ENCODE results near the gene MARCHF10.
A peak's percentile ranks its signal among the peaks of the same experiment; 100 is the strongest.

Gene MARCHF10

DNA sequence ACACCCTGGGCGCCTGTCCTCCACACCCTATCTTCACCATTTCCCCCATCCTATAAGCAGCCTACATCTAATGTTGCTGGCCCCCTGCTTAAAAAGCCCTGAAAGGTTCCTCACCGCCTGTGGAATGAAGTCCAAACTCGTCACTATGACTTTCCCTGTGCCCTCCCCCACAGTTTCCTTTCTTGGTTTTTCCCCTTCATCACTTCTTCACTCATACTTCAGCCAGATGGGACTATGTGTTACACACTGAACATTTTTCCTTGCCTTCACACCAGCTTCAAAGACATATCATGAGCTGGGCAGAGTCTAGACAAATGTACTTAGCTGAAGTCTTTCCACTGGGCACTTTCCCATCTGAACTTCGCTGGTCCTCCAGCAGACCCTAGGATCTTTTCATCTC is 1.5 kb upstream of the MARCHF10 start:
- Histone ChIP-seq H3K27ac (no peak overlapping the region), H3K79me2 (no peaks in the 10 kb centered on the region), H3K36me3 (ENCODE audit: control insufficient read depth, insufficient read depth, low read length) (no peaks in the 10 kb centered on the region), H3K27me3 (ENCODE audit: control insufficient read depth, insufficient read depth, low read length) (no peaks in the 10 kb centered on the region), H3K4me2 (ENCODE audit: low read length) (no peak overlapping the region), H3K9me3 (ENCODE audit: control insufficient read depth, low read length) (peaks cover 3% of the 10 kb centered on the region), H3K4me1 (peaks cover 7% of the 10 kb centered on the region), H2AFZ (no peak overlapping the region), H3K9ac (no peak overlapping the region), H3K4me3 (ENCODE audit: low read depth, low read length) (no peak overlapping the region)
- TF ChIP-seq, protein P1, sequence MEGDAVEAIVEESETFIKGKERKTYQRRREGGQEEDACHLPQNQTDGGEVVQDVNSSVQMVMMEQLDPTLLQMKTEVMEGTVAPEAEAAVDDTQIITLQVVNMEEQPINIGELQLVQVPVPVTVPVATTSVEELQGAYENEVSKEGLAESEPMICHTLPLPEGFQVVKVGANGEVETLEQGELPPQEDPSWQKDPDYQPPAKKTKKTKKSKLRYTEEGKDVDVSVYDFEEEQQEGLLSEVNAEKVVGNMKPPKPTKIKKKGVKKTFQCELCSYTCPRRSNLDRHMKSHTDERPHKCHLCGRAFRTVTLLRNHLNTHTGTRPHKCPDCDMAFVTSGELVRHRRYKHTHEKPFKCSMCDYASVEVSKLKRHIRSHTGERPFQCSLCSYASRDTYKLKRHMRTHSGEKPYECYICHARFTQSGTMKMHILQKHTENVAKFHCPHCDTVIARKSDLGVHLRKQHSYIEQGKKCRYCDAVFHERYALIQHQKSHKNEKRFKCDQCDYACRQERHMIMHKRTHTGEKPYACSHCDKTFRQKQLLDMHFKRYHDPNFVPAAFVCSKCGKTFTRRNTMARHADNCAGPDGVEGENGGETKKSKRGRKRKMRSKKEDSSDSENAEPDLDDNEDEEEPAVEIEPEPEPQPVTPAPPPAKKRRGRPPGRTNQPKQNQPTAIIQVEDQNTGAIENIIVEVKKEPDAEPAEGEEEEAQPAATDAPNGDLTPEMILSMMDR (IDR thresholded peaks at IDR 0.05), result no peak

DNA sequence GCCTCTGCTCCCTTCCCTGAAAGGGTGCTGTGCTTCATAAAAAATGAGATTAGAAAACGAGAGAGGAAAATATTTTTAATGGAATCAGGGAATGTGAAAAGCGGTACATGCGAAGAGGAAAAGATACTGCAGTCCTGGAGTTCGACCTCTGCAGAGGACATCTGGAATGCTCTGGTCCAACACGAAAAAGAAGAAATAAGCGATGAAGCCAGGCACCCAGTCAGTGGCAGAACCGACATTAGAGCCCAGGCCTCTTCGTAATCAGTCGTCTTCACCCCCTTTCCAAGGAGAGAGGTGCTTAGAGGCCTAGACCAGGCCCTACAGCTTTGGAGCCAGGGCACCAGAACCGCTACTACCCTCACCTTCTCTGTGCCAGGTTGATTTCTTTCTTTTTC is 459 bp upstream of the MARCHF10 start:
- Histone ChIP-seq H3K4me2 (ENCODE audit: low read length) (peak overlapping the region; percentile 62), H3K4me1 (peaks cover 7% of the 10 kb centered on the region), H3K27ac (peak overlapping the region; percentile 93), H3K9me3 (ENCODE audit: control insufficient read depth, low read length) (no peaks in the 10 kb centered on the region), H3K4me3 (ENCODE audit: low read depth, low read length) (peak overlapping the region; percentile 57), H3K79me2 (no peaks in the 10 kb centered on the region), H3K36me3 (ENCODE audit: control insufficient read depth, insufficient read depth, low read length) (no peaks in the 10 kb centered on the region), H3K9ac (no peak overlapping the region), H3K27me3 (ENCODE audit: control insufficient read depth, insufficient read depth, low read length) (no peaks in the 10 kb centered on the region), H2AFZ (peak overlapping the region; percentile 95)
- TF ChIP-seq, protein P1 (IDR thresholded peaks at IDR 0.05), result no peak

DNA sequence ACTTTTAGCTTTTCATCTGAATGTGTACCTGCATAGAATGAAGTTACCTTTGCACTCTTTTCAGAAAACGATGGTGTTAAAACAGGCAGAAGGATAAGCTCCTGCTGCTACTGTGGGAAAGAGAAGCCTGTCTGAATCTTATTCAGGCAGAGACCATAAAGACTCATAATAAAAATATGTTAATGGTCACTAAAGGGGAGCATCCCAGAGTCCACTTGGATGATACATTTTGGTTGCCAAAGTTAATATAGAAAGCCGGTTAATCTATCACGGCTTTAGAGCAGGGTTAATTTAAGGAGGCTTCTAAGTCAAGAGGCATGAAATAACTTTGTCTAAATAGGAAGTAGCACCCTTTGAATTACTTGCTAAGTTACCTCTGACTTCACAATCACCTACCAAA is 2.9 kb downstream of the MARCHF10 start:
- no peaks in the 10 kb centered on the region for H3K36me3 ChIP-seq (ENCODE audit: control insufficient read depth, insufficient read depth, low read length)
- H3K79me2 ChIP-seq, result no peaks in the 10 kb centered on the region
- no peak overlapping the region for H3K9ac ChIP-seq
- no peak overlapping the region for H3K27ac ChIP-seq
- no peak overlapping the region for H2AFZ ChIP-seq
- no peak overlapping the region for H3K4me2 ChIP-seq (ENCODE audit: low read length)
- peaks cover 20% of the 10 kb centered on the region for H3K4me1 ChIP-seq
- H3K27me3 ChIP-seq (ENCODE audit: control insufficient read depth, insufficient read depth, low read length), result no peaks in the 10 kb centered on the region
- TF ChIP-seq, protein P1 (IDR thresholded peaks at IDR 0.05), result no peak
- no peak overlapping the region for H3K4me3 ChIP-seq (ENCODE audit: low read depth, low read length)
- no peaks in the 10 kb centered on the region for H3K9me3 ChIP-seq (ENCODE audit: control insufficient read depth, low read length)

DNA sequence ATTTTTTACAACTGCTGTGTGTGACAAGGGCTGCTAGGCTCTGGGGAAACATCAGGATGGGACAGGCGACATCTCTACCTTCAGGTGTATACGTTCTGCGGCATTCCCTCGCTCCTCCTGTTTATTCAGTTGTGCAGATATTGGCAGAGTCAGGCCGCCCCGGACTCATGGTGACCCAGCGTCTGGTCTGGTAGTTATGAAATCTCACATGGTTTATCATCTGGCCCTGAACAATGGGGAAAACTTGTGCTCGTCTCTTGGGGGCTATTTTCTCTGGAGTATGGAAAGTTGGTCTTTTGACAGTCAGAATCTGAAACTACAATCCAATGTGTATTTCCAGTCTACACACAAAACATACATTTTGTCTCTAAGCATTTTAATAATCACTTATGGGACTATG is 3.3 kb downstream of the MARCHF10 start:
- H2AFZ ChIP-seq, result no peak overlapping the region
- H3K27ac ChIP-seq, result no peak overlapping the region
- H3K9me3 ChIP-seq (ENCODE audit: control insufficient read depth, low read length), result no peaks in the 10 kb centered on the region
- TF ChIP-seq, protein P1 (IDR thresholded peaks at IDR 0.05), result no peak
- no peaks in the 10 kb centered on the region for H3K36me3 ChIP-seq (ENCODE audit: control insufficient read depth, insufficient read depth, low read length)
- H3K79me2 ChIP-seq, result no peaks in the 10 kb centered on the region
- no peak overlapping the region for H3K9ac ChIP-seq
- H3K27me3 ChIP-seq (ENCODE audit: control insufficient read depth, insufficient read depth, low read length), result no peaks in the 10 kb centered on the region
- H3K4me3 ChIP-seq (ENCODE audit: low read depth, low read length), result no peak overlapping the region
- peaks cover 20% of the 10 kb centered on the region for H3K4me1 ChIP-seq
- no peak overlapping the region for H3K4me2 ChIP-seq (ENCODE audit: low read length)

DNA sequence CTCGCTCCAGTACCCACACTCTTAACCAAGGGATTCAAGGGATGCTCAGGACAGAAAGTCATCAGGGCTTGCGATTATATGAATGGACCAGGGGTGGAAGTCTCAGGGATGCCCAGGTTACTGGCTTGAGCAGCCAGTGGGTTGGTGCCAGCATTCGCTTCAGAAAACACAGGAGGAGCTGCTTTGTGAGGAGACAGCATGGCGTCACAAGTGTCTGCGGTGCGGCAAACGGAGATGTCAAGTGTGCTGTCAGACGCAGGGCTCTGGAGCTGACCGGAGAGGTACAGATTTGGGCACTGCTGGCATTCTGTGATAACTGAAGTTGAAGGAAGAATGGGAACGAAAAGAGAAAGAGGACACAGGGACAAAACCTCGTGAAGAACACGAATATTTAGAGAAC is 4.1 kb downstream of the MARCHF10 start:
- H3K4me1 ChIP-seq, result peaks cover 20% of the 10 kb centered on the region
- H2AFZ ChIP-seq, result no peak overlapping the region
- TF ChIP-seq, protein P1 (IDR thresholded peaks at IDR 0.05), result no peak
- H3K9ac ChIP-seq, result no peak overlapping the region
- H3K9me3 ChIP-seq (ENCODE audit: control insufficient read depth, low read length), result no peaks in the 10 kb centered on the region
- no peaks in the 10 kb centered on the region for H3K27me3 ChIP-seq (ENCODE audit: control insufficient read depth, insufficient read depth, low read length)
- no peak overlapping the region for H3K4me3 ChIP-seq (ENCODE audit: low read depth, low read length)
- no peaks in the 10 kb centered on the region for H3K79me2 ChIP-seq
- no peaks in the 10 kb centered on the region for H3K36me3 ChIP-seq (ENCODE audit: control insufficient read depth, insufficient read depth, low read length)
- no peak overlapping the region for H3K27ac ChIP-seq
- H3K4me2 ChIP-seq (ENCODE audit: low read length), result no peak overlapping the region
